Neural progenitor cell (in vitro differentiated cells): ENCODE measurements around the gene RAMP1.

Experiments
- EZH2 ChIP-seq: fragments of 200-600 bp; sonication (generic); IDR thresholded peaks from 2 replicates; pipeline ENCODE4 v1.6.1; 2017; ENCODE audit warnings: antibody characterized with exemption, mild to moderate bottlenecking, moderate library complexity
- EZH2phosphoT487 ChIP-seq: fragments of 200-600 bp; sonication (generic); IDR thresholded peaks from 2 replicates; pipeline ENCODE4 v1.6.1; 2017; ENCODE audit warnings: antibody characterized with exemption
- TF ChIP-seq, protein P1 (sequence below): fragments of 200-600 bp; sonication (generic); IDR thresholded peaks from 2 replicates; pipeline ENCODE4 v1.5.1; 2017; ENCODE audit warnings: antibody characterized with exemption, mild to moderate bottlenecking

DNA sequence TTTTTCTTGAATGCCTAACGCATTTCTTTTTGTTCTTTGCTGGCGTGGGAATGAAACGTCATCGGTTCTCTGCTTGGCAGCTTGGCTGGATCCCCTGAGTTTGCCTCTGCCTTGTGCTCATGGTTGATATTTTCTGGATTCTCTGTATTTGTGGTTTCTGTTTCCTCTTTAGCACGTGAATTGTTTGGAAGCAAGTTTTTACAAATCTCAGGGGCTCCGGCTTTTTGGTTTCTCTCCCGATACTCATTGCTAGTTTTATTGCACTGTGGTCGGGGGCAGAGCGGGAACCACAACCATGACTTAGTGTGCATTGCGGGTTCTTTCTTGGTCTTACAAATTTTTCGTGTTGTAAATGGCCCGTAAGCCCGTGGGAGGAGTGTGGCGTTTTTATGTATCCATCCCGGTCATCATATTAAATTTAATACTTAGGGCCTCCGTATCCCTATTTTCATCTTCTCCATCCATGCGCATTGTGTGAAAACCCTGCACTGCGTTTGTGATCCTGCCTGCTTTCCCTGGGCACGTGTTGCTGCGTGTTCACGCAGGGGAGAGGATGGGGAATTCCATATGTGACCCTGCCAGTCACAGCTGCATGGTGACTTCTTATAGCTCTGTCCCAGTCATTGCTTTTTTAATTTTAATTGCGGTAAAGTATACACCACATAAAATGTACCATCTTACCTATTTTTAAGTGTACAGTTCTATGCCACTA is 9.4 kb downstream of the RAMP1 start:
- TF ChIP-seq, protein P1, sequence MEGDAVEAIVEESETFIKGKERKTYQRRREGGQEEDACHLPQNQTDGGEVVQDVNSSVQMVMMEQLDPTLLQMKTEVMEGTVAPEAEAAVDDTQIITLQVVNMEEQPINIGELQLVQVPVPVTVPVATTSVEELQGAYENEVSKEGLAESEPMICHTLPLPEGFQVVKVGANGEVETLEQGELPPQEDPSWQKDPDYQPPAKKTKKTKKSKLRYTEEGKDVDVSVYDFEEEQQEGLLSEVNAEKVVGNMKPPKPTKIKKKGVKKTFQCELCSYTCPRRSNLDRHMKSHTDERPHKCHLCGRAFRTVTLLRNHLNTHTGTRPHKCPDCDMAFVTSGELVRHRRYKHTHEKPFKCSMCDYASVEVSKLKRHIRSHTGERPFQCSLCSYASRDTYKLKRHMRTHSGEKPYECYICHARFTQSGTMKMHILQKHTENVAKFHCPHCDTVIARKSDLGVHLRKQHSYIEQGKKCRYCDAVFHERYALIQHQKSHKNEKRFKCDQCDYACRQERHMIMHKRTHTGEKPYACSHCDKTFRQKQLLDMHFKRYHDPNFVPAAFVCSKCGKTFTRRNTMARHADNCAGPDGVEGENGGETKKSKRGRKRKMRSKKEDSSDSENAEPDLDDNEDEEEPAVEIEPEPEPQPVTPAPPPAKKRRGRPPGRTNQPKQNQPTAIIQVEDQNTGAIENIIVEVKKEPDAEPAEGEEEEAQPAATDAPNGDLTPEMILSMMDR = no peak
- TF ChIP-seq EZH2phosphoT487 = no peak
- TF ChIP-seq EZH2 = no peak
